Epithelial cell of prostate (primary cell): ENCODE measurements around the gene OR2Y1.
"Not testable (repeated sequence)": the region's sequence is repeated elsewhere in the genome, so short reads cannot be mapped to it uniquely, and the experiment has no call there.

Source experiments
- DNase-seq: peaks from one replicate; pipeline ENCODE4 v3.0.0-alpha.2; 2011; ENCODE audit warnings: low read depth, low spot score
- H3K27ac ChIP-seq: fragments of 450-650 bp; 2 replicates; pipeline ENCODE4 v1.5.1; 2017; ENCODE audit warnings: mild to moderate bottlenecking

OR2Y1 gene

GRCh38 chr5:180742727-180743126, 2.9 kb upstream of the OR2Y1 start:
- no peak overlapping the region for H3K27ac ChIP-seq
- no peak for DNase-seq

GRCh38 chr5:180740953-180741352, 1.1 kb upstream of the OR2Y1 start:
- H3K27ac ChIP-seq, DNase-seq: not testable (repeated sequence)

GRCh38 chr5:180739271-180739670, 587 bp downstream of the OR2Y1 start:
- no peak overlapping the region for H3K27ac ChIP-seq
- DNase-seq: no peak

DNA sequence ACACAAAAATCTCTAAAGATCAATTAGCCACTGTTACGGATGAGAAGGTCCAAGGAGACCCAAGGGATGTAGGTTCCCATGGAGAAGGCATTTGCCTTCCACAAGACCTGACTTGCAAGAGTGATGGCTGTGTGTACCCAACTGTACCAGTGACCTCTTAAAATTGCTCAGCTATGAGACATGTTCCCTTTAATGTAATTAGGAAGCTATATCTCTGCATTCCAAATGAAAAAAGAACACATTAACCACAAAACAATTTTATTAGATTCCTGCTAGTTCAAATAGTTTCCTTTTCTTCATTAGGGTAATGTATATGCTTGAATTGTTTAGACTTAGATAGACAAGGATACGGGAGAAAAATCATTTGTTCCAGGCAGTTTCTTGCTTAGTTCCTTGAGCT, 3.3 kb downstream of the OR2Y1 start:
- no peak for DNase-seq

GRCh38 chr5:180724944-180725343, 14.9 kb downstream of the OR2Y1 start:
- H3K27ac ChIP-seq: no peak overlapping the region
- DNase-seq: no peak

More for the DNA sequence above, 3.3 kb downstream of the OR2Y1 start:
- no peak overlapping the region for H3K27ac ChIP-seq

- no peak for DNase-seq
- H3K27ac ChIP-seq: no peak overlapping the region
Observed at GRCh38 chr5:180723936-180724335, 15.9 kb downstream of the OR2Y1 start.

- H3K27ac ChIP-seq: no peak overlapping the region
- no peak for DNase-seq
Observed at GRCh38 chr5:180720486-180720885, 19.4 kb downstream of the OR2Y1 start.

GRCh38 chr5:180719781-180720180, 20.1 kb downstream of the OR2Y1 start:
- no peak for DNase-seq
- no peak overlapping the region for H3K27ac ChIP-seq

DNA sequence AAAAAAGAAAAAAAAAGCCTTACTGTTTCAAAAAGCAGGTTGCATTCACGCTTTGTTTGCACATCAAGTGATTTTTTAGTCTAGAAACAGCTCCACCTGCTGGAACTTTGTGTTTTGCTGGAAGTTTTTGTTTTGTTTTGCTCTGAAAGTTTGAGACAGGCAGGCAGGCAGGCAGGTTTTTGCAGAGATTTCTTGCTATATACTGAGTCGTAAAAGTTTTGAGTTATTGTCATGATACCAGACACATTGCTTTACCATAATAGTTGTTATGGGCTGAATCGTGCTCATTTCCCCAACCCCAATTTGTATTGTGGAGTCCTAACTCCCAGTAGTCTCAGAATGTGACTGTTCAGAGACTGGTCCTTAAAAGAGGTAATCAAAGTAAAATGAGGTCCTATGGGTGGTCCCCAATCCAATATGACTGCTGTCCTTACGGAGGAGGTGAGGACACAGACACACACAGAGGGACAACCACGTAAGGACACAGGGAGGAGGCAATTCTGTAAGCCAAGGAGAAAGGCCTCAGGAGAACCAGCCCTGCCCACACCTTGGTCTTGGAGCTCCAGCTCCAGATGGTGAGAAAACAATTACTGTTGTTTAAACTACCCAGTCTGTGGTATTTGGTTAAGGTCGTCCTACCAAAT, 20.9 kb downstream of the OR2Y1 start:
- DNase-seq: no peak
- no peak overlapping the region for H3K27ac ChIP-seq

GRCh38 chr5:180717989-180718388, 21.9 kb downstream of the OR2Y1 start:
- H3K27ac ChIP-seq: no peak overlapping the region
- DNase-seq: no peak

GRCh38 chr5:180704362-180704761, 35.5 kb downstream of the OR2Y1 start:
- no peak overlapping the region for H3K27ac ChIP-seq
- DNase-seq: no peak

DNA sequence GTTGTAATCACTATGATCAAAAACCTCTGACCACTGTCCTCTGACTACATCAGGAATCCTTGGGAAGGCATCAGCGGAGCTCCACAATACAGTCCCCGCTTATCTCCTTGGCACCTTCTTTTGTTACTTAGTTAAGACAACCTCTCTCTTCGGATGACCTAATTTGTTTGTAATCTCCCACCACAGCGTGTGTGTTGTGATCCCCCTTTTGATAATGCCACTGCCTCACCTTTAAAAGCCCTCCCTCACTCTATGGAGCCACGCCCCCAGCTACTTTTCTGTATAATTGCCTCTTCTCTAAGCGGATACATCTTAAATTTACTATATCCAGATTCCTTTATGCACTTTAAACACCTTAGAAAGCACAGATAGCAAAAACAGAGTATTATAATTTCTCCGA, 35.9 kb downstream of the OR2Y1 start:
- no peak overlapping the region for H3K27ac ChIP-seq

DNA sequence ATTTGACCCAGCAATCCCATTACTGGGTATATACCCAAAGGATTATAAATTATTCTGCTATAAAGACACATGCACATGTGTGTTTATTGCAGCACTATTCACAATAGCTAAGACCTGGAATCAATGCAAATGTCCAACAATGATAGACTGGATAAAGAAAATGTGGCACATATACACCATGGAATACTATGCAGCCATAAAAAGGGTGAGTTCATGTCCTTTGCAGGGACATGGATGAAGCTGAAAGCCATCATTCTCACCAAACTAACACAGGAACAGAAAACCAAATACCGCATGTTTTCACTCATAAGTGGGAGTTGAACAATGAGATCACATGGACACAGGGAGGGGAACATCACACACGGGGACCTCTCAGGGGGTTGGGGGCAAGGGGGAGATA, 36.5 kb downstream of the OR2Y1 start:
- DNase-seq, H3K27ac ChIP-seq: not testable (repeated sequence)

More for the DNA sequence above, 35.9 kb downstream of the OR2Y1 start:
- no peak for DNase-seq

GRCh38 chr5:180700440-180700839, 39.4 kb downstream of the OR2Y1 start:
- H3K27ac ChIP-seq, DNase-seq: not testable (repeated sequence)

GRCh38 chr5:180699042-180699441, 40.8 kb downstream of the OR2Y1 start:
- no peak for DNase-seq
- no peak overlapping the region for H3K27ac ChIP-seq

DNA sequence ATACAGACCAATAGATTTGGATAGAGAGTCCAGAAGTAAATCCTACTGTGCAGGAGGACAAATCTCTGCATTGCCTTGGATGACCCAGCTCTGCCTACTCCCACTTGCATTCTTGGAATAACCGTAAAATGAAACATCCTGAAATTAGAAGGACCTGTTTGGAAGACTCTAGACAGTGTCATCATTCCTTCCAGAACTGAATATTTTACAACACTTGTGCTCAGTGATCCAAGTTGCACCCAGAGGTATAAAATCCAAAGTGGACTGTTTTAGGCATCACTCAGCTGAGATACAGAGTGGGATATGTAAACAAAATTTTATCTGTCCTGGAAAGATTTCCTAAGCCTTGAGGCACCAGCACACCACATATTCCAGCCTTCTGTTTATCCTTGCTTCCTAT, 43.7 kb downstream of the OR2Y1 start:
- DNase-seq: no peak
- H3K27ac ChIP-seq: no peak overlapping the region

- no peak overlapping the region for H3K27ac ChIP-seq
- no peak for DNase-seq
Observed at GRCh38 chr5:180692429-180692828, 47.4 kb downstream of the OR2Y1 start.

DNA sequence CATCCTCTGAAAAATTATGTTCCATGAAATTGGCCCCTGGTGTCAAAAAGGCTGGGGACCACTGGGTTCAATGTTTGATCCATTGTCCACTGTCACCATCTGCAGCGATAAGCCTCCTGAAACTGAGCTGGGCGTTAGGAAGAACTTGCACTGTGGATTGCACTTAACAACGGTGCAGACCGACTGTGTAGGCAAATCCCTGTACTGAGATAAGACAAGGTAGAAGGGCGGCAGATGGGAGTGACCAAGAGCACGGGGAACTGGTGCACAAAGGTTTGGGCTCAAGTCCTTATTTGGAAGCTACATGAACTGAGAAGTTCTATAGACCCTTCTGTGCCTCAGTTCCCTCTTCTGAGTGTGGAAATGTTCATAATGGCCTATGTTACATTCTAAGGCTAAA, 48.8 kb downstream of the OR2Y1 start:
- H3K27ac ChIP-seq: no peak overlapping the region

DNA sequence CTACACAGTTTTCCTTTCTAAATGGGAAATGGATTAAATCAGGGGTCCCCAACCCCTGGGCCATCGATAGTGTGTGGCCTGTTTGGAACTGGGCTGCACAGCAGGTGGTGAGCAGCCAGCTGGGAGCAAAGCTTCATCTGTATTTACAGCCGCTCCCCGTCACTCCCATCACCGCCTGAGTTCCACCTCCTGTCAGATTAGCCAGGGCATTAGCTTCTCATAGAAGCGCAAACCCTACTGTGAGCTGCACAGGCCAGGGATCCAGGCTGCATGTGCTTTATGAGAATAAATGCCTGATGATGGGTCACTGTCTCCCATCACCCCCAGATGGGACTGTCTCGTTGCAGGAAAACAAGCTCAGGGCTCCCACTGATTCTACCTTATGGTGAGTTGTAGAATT, 49.3 kb downstream of the OR2Y1 start:
- no peak for DNase-seq
- no peak overlapping the region for H3K27ac ChIP-seq

More for the DNA sequence above, 48.8 kb downstream of the OR2Y1 start:
- DNase-seq: no peak

DNA sequence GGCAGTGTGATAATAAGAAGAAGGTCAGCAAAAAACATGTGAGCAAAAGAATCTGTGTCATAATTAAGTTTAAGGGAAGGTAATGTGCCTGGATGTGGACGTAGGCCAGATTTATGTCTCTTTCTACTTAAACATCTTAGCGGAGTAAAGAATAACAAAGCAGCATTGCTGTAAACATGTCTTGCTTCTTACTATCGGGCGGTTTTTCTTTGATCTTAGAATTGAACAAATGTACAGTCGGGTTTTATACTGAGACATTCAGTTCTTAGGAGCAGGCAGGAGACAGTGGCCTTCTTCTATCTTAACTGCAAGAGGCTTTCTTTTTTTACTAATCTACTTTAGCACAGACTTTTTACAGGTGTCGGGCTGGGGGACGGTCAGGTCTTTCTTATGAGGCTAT, 50.1 kb downstream of the OR2Y1 start:
- no peak for DNase-seq
- no peak overlapping the region for H3K27ac ChIP-seq
